HEK293 (cell line): ENCODE results near the gene ATG4A.

Source experiments
- GFI1B ChIP-seq: fragments of 450-650 bp; formaldehyde crosslinking; IDR thresholded peaks from 2 replicates; pipeline ENCODE4 v1.5.1; 2016; ENCODE audit warnings: missing biosample characterization, missing genetic modification characterization
- GLIS1 ChIP-seq: fragments of 450-650 bp; formaldehyde crosslinking; IDR thresholded peaks from 2 replicates; pipeline ENCODE4 v1.5.1; 2016; ENCODE audit warnings: missing biosample characterization, missing genetic modification characterization
- KLF16 ChIP-seq: fragments of 450-650 bp; formaldehyde crosslinking; IDR thresholded peaks from 2 replicates; pipeline ENCODE4 v1.5.1; 2017; ENCODE audit warnings: missing biosample characterization, missing genetic modification characterization
- MYNN ChIP-seq: fragments of 450-650 bp; formaldehyde crosslinking; IDR thresholded peaks from 2 replicates; pipeline ENCODE4 v1.5.1; 2016; ENCODE audit warnings: missing biosample characterization, missing genetic modification characterization, borderline replicate concordance
- SETDB1 ChIP-seq: IDR thresholded peaks from one replicate; pipeline ENCODE4 v1.6.1; 2017; ENCODE audit warnings: mild to moderate bottlenecking, low read length, moderate library complexity, mixed read lengths; ENCODE audit not compliant: insufficient read length
- ZFP3 ChIP-seq: fragments of 450-650 bp; formaldehyde crosslinking; IDR thresholded peaks from 2 replicates; pipeline ENCODE4 v1.5.1; 2016; ENCODE audit warnings: low read depth, missing biosample characterization, missing genetic modification characterization
- ZFP69B ChIP-seq: fragments of 450-650 bp; formaldehyde crosslinking; IDR thresholded peaks from 2 replicates; pipeline ENCODE4 v1.5.1; 2016; ENCODE audit warnings: missing biosample characterization, missing genetic modification characterization
- ZNF155 ChIP-seq: fragments of 450-650 bp; formaldehyde crosslinking; IDR thresholded peaks from 2 replicates; pipeline ENCODE4 v1.5.1; 2016; ENCODE audit warnings: missing biosample characterization, missing genetic modification characterization
- ZNF335 ChIP-seq: fragments of 450-650 bp; formaldehyde crosslinking; conservative IDR thresholded peaks from 2 replicates; pipeline ENCODE4 v1.5.1; 2016; ENCODE audit warnings: missing biosample characterization, missing genetic modification characterization
- ZXDB ChIP-seq: fragments of 450-650 bp; formaldehyde crosslinking; IDR thresholded peaks from 2 replicates; pipeline ENCODE4 v1.5.1; 2016; ENCODE audit warnings: missing biosample characterization, missing genetic modification characterization
- TF ChIP-seq, protein P1 (sequence below): fragments of 450-650 bp; formaldehyde crosslinking; IDR thresholded peaks from 2 replicates; pipeline ENCODE4 v1.5.1; 2016; ENCODE audit warnings: missing biosample characterization, missing genetic modification characterization
- TF ChIP-seq, protein P2 (sequence below): fragments of 450-650 bp; formaldehyde crosslinking; IDR thresholded peaks from 2 replicates; pipeline ENCODE4 v1.5.1; 2016; ENCODE audit warnings: missing biosample characterization, missing genetic modification characterization
- TF ChIP-seq, protein P3 (sequence below): fragments of 450-650 bp; formaldehyde crosslinking; IDR thresholded peaks from 2 replicates; pipeline ENCODE4 v1.5.1; 2016; ENCODE audit warnings: missing biosample characterization, missing genetic modification characterization, borderline replicate concordance
- TF ChIP-seq, protein P4 (sequence below): fragments of 450-650 bp; IDR thresholded peaks from 2 replicates; pipeline ENCODE4 v1.5.1; 2018; ENCODE audit warnings: missing biosample characterization, missing genetic modification characterization
- TF ChIP-seq, protein P5 (sequence below): fragments of 450-650 bp; formaldehyde crosslinking; IDR thresholded peaks from 2 replicates; pipeline ENCODE4 v1.5.1; 2016; ENCODE audit warnings: missing biosample characterization, missing genetic modification characterization
- TF ChIP-seq, protein P6 (sequence below): fragments of 450-650 bp; formaldehyde crosslinking; IDR thresholded peaks from 2 replicates; pipeline ENCODE4 v1.5.1; 2016; ENCODE audit warnings: missing biosample characterization, missing genetic modification characterization, low read depth

Gene ATG4A

DNA sequence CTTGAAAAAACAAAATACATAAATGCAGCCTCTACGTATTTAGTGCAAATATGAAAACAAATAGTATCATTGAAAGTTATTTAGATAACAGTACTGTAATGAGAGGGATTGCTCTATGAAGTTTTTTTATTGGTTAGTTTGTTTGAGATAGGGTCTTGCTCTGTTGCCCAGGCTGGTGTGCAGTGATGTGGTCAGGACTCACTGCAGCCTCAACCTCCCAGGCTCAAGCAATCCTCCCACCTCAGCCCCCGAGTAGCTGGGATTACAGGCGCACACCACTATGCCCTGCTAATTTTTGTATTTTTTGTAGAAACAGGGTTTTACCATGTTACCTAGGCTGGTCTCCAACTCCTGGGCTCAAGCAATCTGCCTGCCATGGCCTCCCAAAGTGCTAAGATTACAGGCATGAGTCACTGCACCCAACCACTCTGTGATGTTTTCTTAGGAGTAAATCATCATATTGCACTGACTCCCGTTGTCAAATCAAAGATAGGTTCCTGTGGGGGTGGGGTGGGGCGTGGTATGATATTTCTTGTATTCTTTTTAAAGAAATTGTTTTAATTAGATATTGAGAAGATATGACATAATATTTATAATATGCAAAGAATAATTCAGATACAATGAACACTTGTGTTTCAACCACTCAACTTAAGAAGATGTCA is 75.8 kb downstream of the ATG4A start (continued):
- TF ChIP-seq, protein P1, sequence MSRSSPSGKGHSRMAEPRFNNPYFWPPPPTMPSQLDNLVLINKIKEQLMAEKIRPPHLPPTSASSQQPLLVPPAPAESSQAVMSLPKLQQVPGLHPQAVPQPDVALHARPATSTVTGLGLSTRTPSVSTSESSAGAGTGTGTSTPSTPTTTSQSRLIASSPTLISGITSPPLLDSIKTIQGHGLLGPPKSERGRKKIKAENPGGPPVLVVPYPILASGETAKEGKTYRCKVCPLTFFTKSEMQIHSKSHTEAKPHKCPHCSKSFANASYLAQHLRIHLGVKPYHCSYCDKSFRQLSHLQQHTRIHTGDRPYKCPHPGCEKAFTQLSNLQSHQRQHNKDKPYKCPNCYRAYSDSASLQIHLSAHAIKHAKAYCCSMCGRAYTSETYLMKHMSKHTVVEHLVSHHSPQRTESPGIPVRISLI (tag by site-specific recombination), result no peak
- TF ChIP-seq GFI1B (peak; percentile 68), GLIS1 (tag by site-specific recombination) (peak; percentile 79), MYNN (no peak), ZNF155 (tag by site-specific recombination) (no peak), ZFP3 (tag by site-specific recombination) (no peak), SETDB1 (peak; percentile 24), ZFP69B (tag by site-specific recombination) (no peak), ZNF335 (tag by site-specific recombination) (peak; percentile 26; the same call in 1 of the 2 replicates), KLF16 (tag by site-specific recombination) (no peak), ZXDB (tag by site-specific recombination) (peak; percentile 19; the same call in 1 of the 2 replicates)
- TF ChIP-seq, protein P2, sequence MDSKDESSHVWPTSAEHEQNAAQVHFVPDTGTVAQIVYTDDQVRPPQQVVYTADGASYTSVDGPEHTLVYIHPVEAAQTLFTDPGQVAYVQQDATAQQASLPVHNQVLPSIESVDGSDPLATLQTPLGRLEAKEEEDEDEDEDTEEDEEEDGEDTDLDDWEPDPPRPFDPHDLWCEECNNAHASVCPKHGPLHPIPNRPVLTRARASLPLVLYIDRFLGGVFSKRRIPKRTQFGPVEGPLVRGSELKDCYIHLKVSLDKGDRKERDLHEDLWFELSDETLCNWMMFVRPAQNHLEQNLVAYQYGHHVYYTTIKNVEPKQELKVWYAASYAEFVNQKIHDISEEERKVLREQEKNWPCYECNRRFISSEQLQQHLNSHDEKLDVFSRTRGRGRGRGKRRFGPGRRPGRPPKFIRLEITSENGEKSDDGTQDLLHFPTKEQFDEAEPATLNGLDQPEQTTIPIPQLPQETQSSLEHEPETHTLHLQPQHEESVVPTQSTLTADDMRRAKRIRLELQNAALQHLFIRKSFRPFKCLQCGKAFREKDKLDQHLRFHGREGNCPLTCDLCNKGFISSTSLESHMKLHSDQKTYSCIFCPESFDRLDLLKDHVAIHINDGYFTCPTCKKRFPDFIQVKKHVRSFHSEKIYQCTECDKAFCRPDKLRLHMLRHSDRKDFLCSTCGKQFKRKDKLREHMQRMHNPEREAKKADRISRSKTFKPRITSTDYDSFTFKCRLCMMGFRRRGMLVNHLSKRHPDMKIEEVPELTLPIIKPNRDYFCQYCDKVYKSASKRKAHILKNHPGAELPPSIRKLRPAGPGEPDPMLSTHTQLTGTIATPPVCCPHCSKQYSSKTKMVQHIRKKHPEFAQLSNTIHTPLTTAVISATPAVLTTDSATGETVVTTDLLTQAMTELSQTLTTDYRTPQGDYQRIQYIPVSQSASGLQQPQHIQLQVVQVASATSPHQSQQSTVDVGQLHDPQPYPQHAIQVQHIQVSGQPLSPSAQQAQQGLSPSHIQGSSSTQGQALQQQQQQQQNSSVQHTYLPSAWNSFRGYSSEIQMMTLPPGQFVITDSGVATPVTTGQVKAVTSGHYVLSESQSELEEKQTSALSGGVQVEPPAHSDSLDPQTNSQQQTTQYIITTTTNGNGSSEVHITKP, result peak; percentile 49
- TF ChIP-seq, protein P3, sequence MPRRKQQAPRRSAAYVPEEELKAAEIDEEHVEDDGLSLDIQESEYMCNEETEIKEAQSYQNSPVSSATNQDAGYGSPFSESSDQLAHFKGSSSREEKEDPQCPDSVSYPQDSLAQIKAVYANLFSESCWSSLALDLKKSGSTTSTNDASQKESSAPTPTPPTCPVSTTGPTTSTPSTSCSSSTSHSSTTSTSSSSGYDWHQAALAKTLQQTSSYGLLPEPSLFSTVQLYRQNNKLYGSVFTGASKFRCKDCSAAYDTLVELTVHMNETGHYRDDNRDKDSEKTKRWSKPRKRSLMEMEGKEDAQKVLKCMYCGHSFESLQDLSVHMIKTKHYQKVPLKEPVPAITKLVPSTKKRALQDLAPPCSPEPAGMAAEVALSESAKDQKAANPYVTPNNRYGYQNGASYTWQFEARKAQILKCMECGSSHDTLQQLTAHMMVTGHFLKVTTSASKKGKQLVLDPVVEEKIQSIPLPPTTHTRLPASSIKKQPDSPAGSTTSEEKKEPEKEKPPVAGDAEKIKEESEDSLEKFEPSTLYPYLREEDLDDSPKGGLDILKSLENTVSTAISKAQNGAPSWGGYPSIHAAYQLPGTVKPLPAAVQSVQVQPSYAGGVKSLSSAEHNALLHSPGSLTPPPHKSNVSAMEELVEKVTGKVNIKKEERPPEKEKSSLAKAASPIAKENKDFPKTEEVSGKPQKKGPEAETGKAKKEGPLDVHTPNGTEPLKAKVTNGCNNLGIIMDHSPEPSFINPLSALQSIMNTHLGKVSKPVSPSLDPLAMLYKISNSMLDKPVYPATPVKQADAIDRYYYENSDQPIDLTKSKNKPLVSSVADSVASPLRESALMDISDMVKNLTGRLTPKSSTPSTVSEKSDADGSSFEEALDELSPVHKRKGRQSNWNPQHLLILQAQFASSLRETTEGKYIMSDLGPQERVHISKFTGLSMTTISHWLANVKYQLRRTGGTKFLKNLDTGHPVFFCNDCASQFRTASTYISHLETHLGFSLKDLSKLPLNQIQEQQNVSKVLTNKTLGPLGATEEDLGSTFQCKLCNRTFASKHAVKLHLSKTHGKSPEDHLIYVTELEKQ (tag by site-specific recombination), result peak; percentile 83
- TF ChIP-seq, protein P4, sequence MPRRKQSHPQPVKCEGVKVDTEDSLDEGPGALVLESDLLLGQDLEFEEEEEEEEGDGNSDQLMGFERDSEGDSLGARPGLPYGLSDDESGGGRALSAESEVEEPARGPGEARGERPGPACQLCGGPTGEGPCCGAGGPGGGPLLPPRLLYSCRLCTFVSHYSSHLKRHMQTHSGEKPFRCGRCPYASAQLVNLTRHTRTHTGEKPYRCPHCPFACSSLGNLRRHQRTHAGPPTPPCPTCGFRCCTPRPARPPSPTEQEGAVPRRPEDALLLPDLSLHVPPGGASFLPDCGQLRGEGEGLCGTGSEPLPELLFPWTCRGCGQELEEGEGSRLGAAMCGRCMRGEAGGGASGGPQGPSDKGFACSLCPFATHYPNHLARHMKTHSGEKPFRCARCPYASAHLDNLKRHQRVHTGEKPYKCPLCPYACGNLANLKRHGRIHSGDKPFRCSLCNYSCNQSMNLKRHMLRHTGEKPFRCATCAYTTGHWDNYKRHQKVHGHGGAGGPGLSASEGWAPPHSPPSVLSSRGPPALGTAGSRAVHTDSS (tag by site-specific recombination), result no peak
- TF ChIP-seq, protein P5, sequence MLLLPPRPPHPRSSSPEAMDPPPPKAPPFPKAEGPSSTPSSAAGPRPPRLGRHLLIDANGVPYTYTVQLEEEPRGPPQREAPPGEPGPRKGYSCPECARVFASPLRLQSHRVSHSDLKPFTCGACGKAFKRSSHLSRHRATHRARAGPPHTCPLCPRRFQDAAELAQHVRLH, result 0 out of 2 replicates have a peak, but pooled peaks have one; percentile 27
- TF ChIP-seq, protein P6, sequence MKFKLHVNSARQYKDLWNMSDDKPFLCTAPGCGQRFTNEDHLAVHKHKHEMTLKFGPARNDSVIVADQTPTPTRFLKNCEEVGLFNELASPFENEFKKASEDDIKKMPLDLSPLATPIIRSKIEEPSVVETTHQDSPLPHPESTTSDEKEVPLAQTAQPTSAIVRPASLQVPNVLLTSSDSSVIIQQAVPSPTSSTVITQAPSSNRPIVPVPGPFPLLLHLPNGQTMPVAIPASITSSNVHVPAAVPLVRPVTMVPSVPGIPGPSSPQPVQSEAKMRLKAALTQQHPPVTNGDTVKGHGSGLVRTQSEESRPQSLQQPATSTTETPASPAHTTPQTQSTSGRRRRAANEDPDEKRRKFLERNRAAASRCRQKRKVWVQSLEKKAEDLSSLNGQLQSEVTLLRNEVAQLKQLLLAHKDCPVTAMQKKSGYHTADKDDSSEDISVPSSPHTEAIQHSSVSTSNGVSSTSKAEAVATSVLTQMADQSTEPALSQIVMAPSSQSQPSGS (tag by site-specific recombination), result peak; percentile 65; the same call in 1 of the 2 replicates
